ENCODE measurements around the gene DROSHA.

Gene DROSHA

GRCh38 chr5:31516802-31517201 is 15.1 kb downstream of the DROSHA start:
- DNase-seq (ENCODE audit: low read depth), result no peak

- DNase-seq (ENCODE audit: low read depth), result no peak
Observed at GRCh38 chr5:31511305-31511704, 20.6 kb downstream of the DROSHA start.

DNA sequence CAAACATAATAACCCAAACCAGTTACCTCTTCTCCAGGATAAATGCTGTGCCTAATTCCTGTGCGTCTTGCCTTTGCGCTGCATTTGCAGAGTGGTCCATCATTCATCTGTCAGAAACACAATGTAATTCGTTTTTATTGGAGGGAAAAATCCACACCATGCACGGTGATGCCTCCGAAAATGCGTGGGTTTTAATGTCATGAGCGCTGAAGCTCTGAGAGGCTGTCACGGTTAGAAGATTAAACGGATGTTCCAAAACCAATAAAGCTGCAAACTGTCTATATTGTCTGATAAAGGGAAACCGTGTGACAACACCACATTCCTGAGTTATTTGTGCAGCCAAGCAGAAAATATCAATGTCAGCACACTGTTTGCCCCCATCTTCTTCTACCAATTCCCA is 27.4 kb downstream of the DROSHA start:
- DNase-seq (ENCODE audit: low read depth), result no peak

- no peak for DNase-seq (ENCODE audit: low read depth)
Observed at GRCh38 chr5:31502506-31502905, 29.4 kb downstream of the DROSHA start.

GRCh38 chr5:31500256-31500655 is 31.6 kb downstream of the DROSHA start:
- no peak for DNase-seq (ENCODE audit: low read depth)

GRCh38 chr5:31496891-31497290 is 35.0 kb downstream of the DROSHA start:
- DNase-seq (ENCODE audit: low read depth), result no peak

DNA sequence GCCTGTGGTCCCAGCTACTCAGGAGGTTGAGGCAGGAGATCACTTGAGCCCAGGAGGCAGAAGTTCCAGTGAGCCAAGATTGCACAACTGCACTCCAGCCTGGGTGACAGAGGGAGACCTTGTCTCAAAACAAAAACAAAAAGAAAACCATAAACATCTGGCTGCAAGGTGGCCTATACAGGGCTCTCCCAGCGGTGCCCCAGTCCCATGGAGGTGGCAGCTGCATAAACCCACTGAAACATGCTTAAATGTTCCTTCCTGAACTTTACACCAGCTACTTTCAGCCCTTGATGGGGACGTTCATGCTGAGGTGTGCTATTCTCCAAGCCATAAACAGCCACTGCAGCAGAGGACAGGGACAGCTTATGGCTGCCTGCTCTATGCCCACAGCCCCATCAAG is 35.6 kb downstream of the DROSHA start:
- DNase-seq (ENCODE audit: low read depth), result no peak

DNA sequence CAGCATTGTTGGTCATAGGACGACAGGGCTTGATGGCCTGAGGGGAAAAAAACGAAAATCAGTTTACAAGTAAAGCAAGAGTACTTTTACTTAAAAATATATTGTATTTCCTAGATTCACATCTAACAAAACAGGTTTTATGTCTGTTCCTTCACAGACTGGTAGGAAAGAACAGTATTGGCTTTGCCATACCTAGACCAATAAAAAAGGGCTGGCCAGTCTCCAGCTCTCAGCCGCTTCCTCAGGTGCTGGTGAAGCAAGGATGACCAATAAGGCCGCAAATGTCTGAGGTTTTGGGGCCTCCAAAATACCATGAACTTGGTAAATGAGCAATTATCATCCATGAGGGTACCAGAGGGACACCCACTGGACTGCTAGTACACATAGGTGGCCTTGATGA is 36.6 kb downstream of the DROSHA start:
- no peak for DNase-seq (ENCODE audit: low read depth)

DNA sequence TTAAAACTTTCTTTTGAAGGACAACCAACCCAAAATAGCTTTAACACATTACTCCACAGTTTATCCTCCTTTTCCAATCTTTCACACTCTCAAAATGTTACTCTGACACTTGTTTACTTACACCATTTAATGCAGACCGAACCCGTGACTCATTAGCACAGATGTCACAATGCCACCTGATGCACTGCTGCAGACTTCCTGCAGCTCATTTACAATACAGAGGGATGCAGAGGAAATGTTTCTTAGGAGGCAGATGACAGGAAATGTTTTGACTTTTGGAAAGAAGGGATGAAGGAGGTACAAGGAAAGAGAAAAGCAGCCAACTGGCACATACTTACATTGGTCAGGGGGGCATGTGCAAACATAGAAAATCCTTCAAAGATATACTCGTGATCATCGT is 39.0 kb downstream of the DROSHA start:
- DNase-seq (ENCODE audit: low read depth), result no peak

GRCh38 chr5:31487506-31487905 is 44.4 kb downstream of the DROSHA start:
- no peak for DNase-seq (ENCODE audit: low read depth)

GRCh38 chr5:31486441-31486840 is 45.5 kb downstream of the DROSHA start:
- DNase-seq (ENCODE audit: low read depth), result no peak

GRCh38 chr5:31485376-31486207 is 46.3 kb downstream of the DROSHA start:
- no peak for DNase-seq (ENCODE audit: low read depth)

- DNase-seq (ENCODE audit: low read depth), result no peak
Observed at GRCh38 chr5:31481531-31482165, 50.2 kb downstream of the DROSHA start.

- no peak for DNase-seq (ENCODE audit: low read depth)
Observed at GRCh38 chr5:31479706-31480105, 52.2 kb downstream of the DROSHA start.

GRCh38 chr5:31478901-31479300 is 53.0 kb downstream of the DROSHA start:
- DNase-seq (ENCODE audit: low read depth), result no peak

- DNase-seq (ENCODE audit: low read depth), result no peak
Observed at GRCh38 chr5:31477971-31478370, 53.9 kb downstream of the DROSHA start.

DNA sequence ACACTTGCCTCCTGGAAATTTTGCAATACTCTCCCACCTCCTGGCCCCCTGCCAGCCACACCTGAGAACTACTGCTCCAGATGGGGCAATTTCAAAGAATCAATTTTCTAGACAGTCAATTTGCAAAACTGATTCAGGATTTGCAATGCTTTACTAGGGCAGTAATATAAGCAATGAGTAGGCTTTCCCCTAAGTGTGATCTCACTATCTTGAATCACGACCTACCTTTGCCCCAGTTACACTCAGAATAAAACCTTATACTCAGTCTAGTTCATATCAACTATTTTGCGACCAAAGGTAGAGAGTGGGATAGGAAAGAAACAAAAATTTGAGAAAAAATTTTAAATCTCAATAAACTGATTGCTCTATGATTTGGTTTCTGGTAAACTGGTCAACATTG is 54.4 kb downstream of the DROSHA start:
- DNase-seq (ENCODE audit: low read depth), result no peak

GRCh38 chr5:31476738-31477141 is 55.2 kb downstream of the DROSHA start:
- DNase-seq (ENCODE audit: low read depth), result no peak

DNA sequence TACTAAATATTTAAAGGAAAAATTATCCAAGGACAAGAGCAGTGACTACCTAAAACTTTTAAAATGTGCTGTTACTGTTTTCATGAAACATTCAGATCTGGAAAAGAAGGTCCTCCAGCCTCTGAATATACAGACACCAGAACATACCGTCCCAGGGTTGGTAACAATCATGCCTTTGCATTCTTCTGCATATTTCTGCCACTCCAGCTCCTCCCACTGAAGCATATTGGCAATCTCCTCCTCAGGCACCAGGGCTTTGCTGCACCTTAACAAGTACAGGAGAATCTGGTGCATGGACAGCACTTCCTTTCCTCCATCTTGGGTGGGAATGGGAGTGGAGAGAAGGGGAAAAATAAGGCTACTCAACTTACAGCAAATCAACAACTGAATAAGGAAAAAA is 60.0 kb downstream of the DROSHA start:
- no peak for DNase-seq (ENCODE audit: low read depth)

DNA sequence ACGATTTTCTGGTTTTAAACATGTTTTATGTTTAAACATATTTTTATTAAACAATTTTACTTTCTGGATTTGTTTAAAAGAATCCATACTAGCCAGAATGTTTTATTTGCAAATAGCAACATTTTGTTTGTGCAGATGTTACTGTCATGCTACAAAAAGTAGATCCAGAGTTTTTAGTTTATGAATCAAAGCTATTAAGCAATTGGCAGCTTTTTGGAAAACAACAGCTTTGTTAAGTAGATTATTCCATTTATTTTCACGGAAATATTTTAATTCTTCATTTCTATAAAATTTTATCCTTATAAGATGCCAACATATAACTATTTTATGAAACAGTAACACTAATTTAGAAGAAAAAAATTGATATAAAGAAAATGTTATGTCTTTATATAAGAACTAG is 60.9 kb downstream of the DROSHA start:
- DNase-seq (ENCODE audit: low read depth), result no peak

DNA sequence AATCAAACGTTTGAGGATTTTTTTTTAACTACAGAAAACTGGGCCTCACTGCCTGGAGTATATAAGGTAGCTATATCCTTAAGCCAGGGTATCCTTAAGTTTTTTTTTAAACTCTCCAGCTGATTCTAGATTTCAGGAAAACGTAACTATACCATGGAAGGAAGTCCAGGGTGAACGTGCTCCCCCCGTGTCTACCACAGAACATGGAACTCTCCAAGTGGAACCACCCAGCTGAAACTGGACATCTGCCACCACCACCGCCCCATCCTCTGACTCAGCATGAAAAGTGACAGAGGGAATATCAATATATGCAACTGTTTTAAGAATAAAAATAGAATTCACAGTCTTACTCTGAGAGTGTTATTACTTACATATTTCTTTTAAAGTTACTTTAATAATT is 61.3 kb downstream of the DROSHA start:
- DNase-seq (ENCODE audit: low read depth), result no peak

DNA sequence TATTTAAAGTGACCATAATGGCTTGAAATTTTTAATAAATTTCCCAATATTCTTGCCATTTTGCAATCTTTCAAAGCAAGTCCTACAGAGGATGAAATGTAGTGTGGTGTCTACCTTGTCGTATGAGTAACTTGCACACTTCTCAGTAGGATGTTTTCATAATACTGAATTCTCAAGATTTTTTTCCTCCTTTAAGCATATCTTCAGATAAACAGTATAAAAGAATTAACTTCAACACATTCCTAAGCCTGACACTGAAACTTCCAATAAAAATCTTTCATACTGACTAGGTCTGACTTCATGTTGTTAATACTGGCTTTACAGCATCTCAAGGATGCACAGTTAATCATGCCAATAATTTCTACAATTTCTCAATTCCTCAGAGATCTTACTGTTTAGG is 62.0 kb downstream of the DROSHA start:
- DNase-seq (ENCODE audit: low read depth), result no peak

DNA sequence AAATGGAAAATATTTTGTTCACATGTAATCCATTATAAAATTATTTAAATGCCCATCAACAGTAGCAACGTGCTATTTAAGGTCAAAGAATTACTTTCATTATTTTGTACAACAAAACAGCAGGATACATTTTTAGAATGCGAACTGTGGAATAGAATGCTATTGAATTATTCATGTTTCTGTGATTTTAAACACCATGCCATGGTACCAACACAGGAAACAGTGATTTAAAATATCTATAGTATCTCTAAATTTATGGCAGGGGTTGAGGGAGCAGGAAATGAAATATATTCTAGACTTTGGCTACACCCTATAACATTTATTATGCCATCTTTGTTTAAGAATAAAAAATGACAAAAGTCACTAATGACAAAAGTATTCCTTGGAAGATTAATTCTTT is 62.4 kb downstream of the DROSHA start:
- no peak for DNase-seq (ENCODE audit: low read depth)

DNA sequence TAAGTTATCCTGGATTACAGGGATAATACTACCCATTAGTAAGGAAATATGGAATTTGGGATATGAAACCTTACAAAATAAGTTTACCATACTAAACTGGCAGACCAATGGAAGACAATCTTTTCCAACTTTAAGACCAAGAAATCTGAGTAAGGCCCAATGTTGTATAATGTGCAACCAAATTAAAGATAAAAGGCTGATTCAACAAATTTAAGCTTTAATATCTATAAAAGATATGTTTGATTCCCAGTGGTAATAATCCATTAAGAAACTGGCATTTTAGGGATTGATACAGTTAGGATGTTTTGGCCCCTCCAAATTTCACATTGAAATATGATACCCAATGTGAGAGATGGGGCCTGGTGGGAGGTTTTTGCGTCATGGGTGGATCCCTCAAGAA is 66.6 kb downstream of the DROSHA start:
- no peak for DNase-seq (ENCODE audit: low read depth)

All from stimulated activated CD8-positive, alpha-beta memory T cell treated with anti-CD3 and anti-CD28 coated beads, Interleukin-12 subunit alpha, Interleukin-12 subunit beta, amount 100 ng/mL, for 4 hours (primary cell).